Measurements from ENCODE around the gene KCNQ5.

KCNQ5 gene

GRCh38 chr6:72905705-72906478 is 284.0 kb downstream of the KCNQ5 start:
- DNase-seq (ENCODE audit: low read depth in 2 of 2) = no peak

GRCh38 chr6:72911463-72912155 is 289.7 kb downstream of the KCNQ5 start:
- DNase-seq (ENCODE audit: low read depth in 2 of 2) = peak in 1 of 2 experiments; percentile 15

- no peak for DNase-seq (ENCODE audit: low read depth in 2 of 2)
These were observed 291.9 kb downstream of the KCNQ5 start for GRCh38 chr6:72913797-72914196.

GRCh38 chr6:72916298-72916697 is 294.4 kb downstream of the KCNQ5 start:
- no peak for DNase-seq (ENCODE audit: low read depth in 2 of 2)

GRCh38 chr6:72916906-72917305 is 295.0 kb downstream of the KCNQ5 start:
- DNase-seq (ENCODE audit: low read depth in 2 of 2) = no peak

- no peak for DNase-seq (ENCODE audit: low read depth in 2 of 2)
These were observed 300.5 kb downstream of the KCNQ5 start for GRCh38 chr6:72922401-72922800.

GRCh38 chr6:72925136-72925535 is 303.3 kb downstream of the KCNQ5 start:
- DNase-seq (ENCODE audit: low read depth in 2 of 2) = no peak

- DNase-seq (ENCODE audit: low read depth in 2 of 2) = no peak
These were observed 308.8 kb downstream of the KCNQ5 start for GRCh38 chr6:72930556-72931132.

GRCh38 chr6:72931325-72931887 is 309.5 kb downstream of the KCNQ5 start:
- DNase-seq (ENCODE audit: low read depth in 2 of 2) = no peak

GRCh38 chr6:72933233-72933632 is 311.4 kb downstream of the KCNQ5 start:
- no peak for DNase-seq (ENCODE audit: low read depth in 2 of 2)

- no peak for DNase-seq (ENCODE audit: low read depth in 2 of 2)
These were observed 315.1 kb downstream of the KCNQ5 start for GRCh38 chr6:72936766-72937559.

- no peak for DNase-seq (ENCODE audit: low read depth in 2 of 2)
These were observed 316.2 kb downstream of the KCNQ5 start for GRCh38 chr6:72938104-72938503.

GRCh38 chr6:72939004-72939403 is 317.1 kb downstream of the KCNQ5 start:
- no peak for DNase-seq (ENCODE audit: low read depth in 2 of 2)

- DNase-seq (ENCODE audit: low read depth in 2 of 2) = no peak
These were observed 318.4 kb downstream of the KCNQ5 start for GRCh38 chr6:72940265-72940664.

- DNase-seq (ENCODE audit: low read depth in 2 of 2) = no peak
These were observed 319.4 kb downstream of the KCNQ5 start for GRCh38 chr6:72941263-72941662.

- DNase-seq (ENCODE audit: low read depth in 2 of 2) = no peak
These were observed 319.9 kb downstream of the KCNQ5 start for GRCh38 chr6:72941751-72942150.

GRCh38 chr6:72943699-72944098 is 321.8 kb downstream of the KCNQ5 start:
- DNase-seq (ENCODE audit: low read depth in 2 of 2) = no peak

- no peak for DNase-seq (ENCODE audit: low read depth in 2 of 2)
These were observed 322.8 kb downstream of the KCNQ5 start for GRCh38 chr6:72944660-72945059.

- DNase-seq (ENCODE audit: low read depth in 2 of 2) = peak; percentile 80 to 81
These were observed 324.9 kb downstream of the KCNQ5 start for GRCh38 chr6:72946774-72947173.

- no peak for DNase-seq (ENCODE audit: low read depth in 2 of 2)
These were observed 325.7 kb downstream of the KCNQ5 start for GRCh38 chr6:72947534-72947933.

- no peak for DNase-seq (ENCODE audit: low read depth in 2 of 2)
These were observed 326.3 kb downstream of the KCNQ5 start for GRCh38 chr6:72948153-72948552.
